HepG2 (cell line): ENCODE data around the gene PLCL1. TPM values are rescaled to one million over a fixed set of nuclear protein-coding genes. Genes with fewer than 3 reads are reported as not detected.

Source experiments
- ATAC-seq: fragments of 200-7000 bp; cut with Tn5 transposase; 3 replicates; pipeline ENCODE4 v1.9.1; 2020; ENCODE audit warnings: mild to moderate bottlenecking, moderate library complexity
- BruUV-seq: library from RNA; stranded (reverse); fragments of 400-500 nt; replicated peaks from 2 replicates; lab custom pipeline; 2021; lab: Mats Ljungman, UMichigan
- CTCF ChIA-PET: fragments of 300-600 bp; formaldehyde crosslinking; extraction: SDS; loops from one replicate; lab custom pipeline; 2021; ENCODE audit warnings: low total read pairs, inconsistent platforms, low intra/inter-chr PET ratio; lab: Yijun Ruan, JAX
- POLR2A ChIA-PET: fragments of 350-600 bp; sonication (Branson Sonifier 250); formaldehyde crosslinking; loops from one replicate; lab custom pipeline; 2020; ENCODE audit warnings: antibody characterized with exemption, inconsistent platforms; lab: Yijun Ruan, JAX
- DNase-seq: peaks from one replicate; pipeline ENCODE4 v3.0.0-alpha.2; 2015; ENCODE audit warnings: low spot score
- FAIRE-seq: peaks from 3 replicates; lab custom pipeline; 2011; peaks lifted over from hg19 to GRCh38; lab: Jason Lieb, UNC
- H2AFZ ChIP-seq: one replicate; pipeline ENCODE4 v1.6.1; 2011; ENCODE audit warnings: low read length, inconsistent platforms
- H3K27ac ChIP-seq: fragments of 300-600 bp; 3 replicates; pipeline ENCODE4 v1.8.0; 2011; ENCODE audit warnings: mixed run types, mild to moderate bottlenecking, mixed read lengths, low read length, inconsistent platforms; ENCODE audit not compliant: insufficient read depth; ENCODE audit errors: extremely low read length
- H3K27me3 ChIP-seq, 2 experiments: fragments of 200-600 bp in 1 of 2; 2 replicates in 1 of 2; 3 replicates in 1 of 2; pipeline versions ENCODE4 v1.6.0 to v1.8.0; 2011; ENCODE audit warnings: low read length in 2 of 2, mild to moderate bottlenecking in 2 of 2, moderate library complexity in 2 of 2, inconsistent platforms in 1 of 2; ENCODE audit not compliant: insufficient read depth in 2 of 2, control insufficient read depth in 1 of 2
- H3K36me3 ChIP-seq, 2 experiments: fragments of 200-600 bp in 1 of 2; replicated peaks in 1 of 2; 2 replicates in 1 of 2; 3 replicates in 1 of 2; pipeline versions ENCODE4 v1.5.1 to v1.8.0; 2011; ENCODE audit warnings: low read length in 2 of 2, inconsistent platforms in 1 of 2; ENCODE audit not compliant: insufficient read depth in 2 of 2, control insufficient read depth in 1 of 2
- H3K4me1 ChIP-seq: 2 replicates; pipeline ENCODE4 v1.5.1; 2012; ENCODE audit warnings: low read length, inconsistent platforms; ENCODE audit not compliant: insufficient read depth
- H3K4me2 ChIP-seq: 2 replicates; pipeline ENCODE4 v1.6.0; 2011; ENCODE audit warnings: low read depth, low read length, inconsistent platforms
- H3K4me3 ChIP-seq, 3 experiments: fragments of 200-600 bp in 1 of 3; sonication (generic), shearing (Covaris generic) in 1 of 3; replicated peaks in 1 of 3; 2 replicates each; pipeline ENCODE4 v1.5.1; 2011 to 2016; ENCODE audit warnings: low read length in 3 of 3, inconsistent platforms in 2 of 3, low read depth in 2 of 3, mild to moderate bottlenecking in 2 of 3, control low read depth in 1 of 3, mixed read lengths in 1 of 3; ENCODE audit not compliant: insufficient read depth in 1 of 3
- H3K79me2 ChIP-seq: one replicate; pipeline ENCODE4 v1.6.1; 2011; ENCODE audit warnings: low read length, inconsistent platforms; ENCODE audit not compliant: insufficient read depth
- H3K9ac ChIP-seq: 2 replicates; pipeline ENCODE4 v1.6.0; 2011; ENCODE audit warnings: mild to moderate bottlenecking, low read depth, low read length, inconsistent platforms; ENCODE audit not compliant: insufficient read depth
- H3K9me3 ChIP-seq: 2 replicates; pipeline ENCODE4 v1.5.1; 2012; ENCODE audit warnings: mild to moderate bottlenecking, low read length
- H4K20me1 ChIP-seq: 2 replicates; pipeline ENCODE4 v1.6.0; 2011; ENCODE audit warnings: inconsistent platforms, mild to moderate bottlenecking, low read length, moderate library complexity; ENCODE audit not compliant: insufficient read depth
- KDM1A ChIP-seq: IDR thresholded peaks from 2 replicates; pipeline ENCODE4 v1.6.1; 2016; ENCODE audit warnings: missing compliant biosample characterization
- NR2C2 ChIP-seq: sonication (generic); formaldehyde crosslinking; IDR thresholded peaks from 2 replicates; pipeline ENCODE4 v1.4.0; 2020; ENCODE audit warnings: missing genetic modification reagents, mild to moderate bottlenecking, moderate library complexity, borderline replicate concordance
- SRF ChIP-seq: IDR thresholded peaks from 2 replicates; pipeline ENCODE4 v1.6.1; 2011; ENCODE audit warnings: mild to moderate bottlenecking, low read depth, low read length, moderate library complexity
- ZFP37 ChIP-seq: sonication (generic); formaldehyde crosslinking; IDR thresholded peaks from 2 replicates; pipeline ENCODE4 v1.4.0; 2020; ENCODE audit warnings: missing genetic modification reagents, borderline replicate concordance
- ZMYM3 ChIP-seq: sonication (generic); formaldehyde crosslinking; IDR thresholded peaks from 2 replicates; pipeline ENCODE4 v1.5.1; 2020; ENCODE audit warnings: mild to moderate bottlenecking, missing genetic modification reagents
- ZNF331 ChIP-seq: sonication (generic); formaldehyde crosslinking; IDR thresholded peaks from 2 replicates; pipeline ENCODE4 v1.4.0; 2020; ENCODE audit warnings: missing genetic modification reagents
- ZNF770 ChIP-seq: sonication (generic); formaldehyde crosslinking; IDR thresholded peaks from 2 replicates; pipeline ENCODE4 v1.5.0; 2020; ENCODE audit warnings: mild to moderate bottlenecking, missing genetic modification reagents
- ZNF792 ChIP-seq: IDR thresholded peaks from 2 replicates; pipeline ENCODE4 v1.6.1; 2016
- WGBS: methylation state at CpG from one replicate; pipeline ENCODE4 v1.1.6; 2017; ENCODE audit warnings: low lambda C conversion rate; 5-methylcytosine and 5-hydroxymethylcytosine counted together
- in situ Hi-C: cut with HindIII; loops from 2 replicates; pipeline ENCODE4 v1.10.0; 2017; ENCODE audit warnings: low pct_unique_long_range_greater_than_20kb; ENCODE audit not compliant: extremely low pct_ligation_motif_present
- intact Hi-C: fragments of 100-400 bp; cut with micrococcal nuclease; formaldehyde crosslinking; loops from one replicate; pipeline ENCODE4 v1.10.0; 2022; ENCODE audit not compliant: unreplicated experiment
- polyA plus RNA-seq, 8 experiments: library from polyadenylated mRNA; depleted of rRNA in 3 of 8; stranded (reverse) in 7 of 8; unstranded in 1 of 8; fragments of >200 nt; fragmentation: Illumina TruSeq in 4 of 8; extraction: Trizol in 4 of 8; gene quantifications; 2 replicates each; pipeline versions ENCODE4 v1.2.1 to v1.2.3, GENCODE V29; 2011 to 2016; ENCODE audit warnings: low read depth in 4 of 8, missing spikeins in 1 of 8, mixed read lengths in 1 of 8; ENCODE audit not compliant: insufficient read depth in 1 of 8
- total RNA-seq, 5 experiments: library from RNA; depleted of rRNA; stranded (reverse); fragments of >200 nt; fragmentation: Illumina TruSeq; extraction: Trizol; gene quantifications; 2 replicates each; pipeline ENCODE4 v1.2.3, GENCODE V29; 2016; ENCODE audit warnings: low read depth in 1 of 5
- TF ChIP-seq, protein P1 (sequence below): sonication (generic); formaldehyde crosslinking; IDR thresholded peaks from 2 replicates; pipeline ENCODE4 v1.5.1; 2020; ENCODE audit warnings: missing genetic modification reagents, mild to moderate bottlenecking, borderline replicate concordance

Gene PLCL1
- total and polyA plus RNA-seq, 2 of the 13 experiments (the other 11 are each of a cell fraction or from before 2014, with no cell fraction given) = not detected

DNA sequence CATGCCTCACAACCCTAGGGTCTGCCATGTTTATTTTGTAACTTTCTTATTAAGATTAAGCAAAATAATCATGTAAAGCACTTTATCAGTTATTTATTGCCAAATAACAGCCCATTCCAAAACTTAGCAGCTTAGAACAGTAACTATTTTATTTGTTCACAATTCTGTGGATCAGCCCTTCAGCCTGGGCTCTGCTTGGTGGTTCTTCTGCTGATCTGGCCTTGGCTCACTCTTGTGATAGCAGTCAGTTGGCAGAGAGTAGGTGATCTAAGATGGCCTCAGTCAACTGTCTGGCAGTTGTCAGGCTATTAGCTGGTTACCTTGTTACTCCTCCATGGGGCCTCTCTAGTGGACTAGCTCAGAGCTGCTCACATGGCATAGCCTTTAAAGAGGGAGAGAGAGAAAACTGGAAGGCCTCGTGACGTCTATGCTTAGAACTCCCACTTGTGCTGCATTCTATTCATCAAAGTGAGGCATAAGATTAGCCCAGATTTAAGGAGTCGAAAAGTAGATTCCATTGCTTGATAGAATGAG is 54.3 kb downstream of the PLCL1 start:
- H3K4me1 ChIP-seq = no peaks in the 10 kb centered on the region
- no peak overlapping the region for H3K9ac ChIP-seq
- CTCF ChIA-PET = no interaction called here
- no peak for DNase-seq
- TF ChIP-seq ZNF331 (CRISPR knock-in tag) (peak; percentile 98), KDM1A (no peak)
- TF ChIP-seq, protein P1, sequence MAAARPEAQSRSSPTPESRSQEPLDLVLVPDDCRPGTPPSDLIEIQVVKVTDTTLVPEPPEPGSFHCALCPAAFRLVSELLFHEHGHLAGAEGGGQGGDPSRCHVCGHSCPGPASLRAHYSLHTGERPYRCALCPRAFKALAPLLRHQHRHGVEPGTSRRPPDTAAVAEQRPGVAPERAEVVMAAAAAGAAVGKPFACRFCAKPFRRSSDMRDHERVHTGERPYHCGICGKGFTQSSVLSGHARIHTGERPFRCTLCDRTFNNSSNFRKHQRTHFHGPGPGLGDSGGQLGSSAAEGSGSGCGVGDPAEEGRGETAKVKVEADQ (CRISPR knock-in tag) = no peak
- TF ChIP-seq, all 625 proteins: peak for 1
- no peak overlapping the region for H3K27ac ChIP-seq
- H3K4me3 ChIP-seq = no peak overlapping the region
- no peak for FAIRE-seq
- H3K27me3 ChIP-seq = no peaks in the 10 kb centered on the region; a peak in 1 of 5 replicates
- H3K9me3 ChIP-seq = no peaks in the 10 kb centered on the region
- POLR2A ChIA-PET = no interaction called here
- no peak overlapping the region for H3K4me2 ChIP-seq
- no peaks in the 10 kb centered on the region for H3K36me3 ChIP-seq
- no peaks in the 10 kb centered on the region for H4K20me1 ChIP-seq
- H2AFZ ChIP-seq = no peak overlapping the region
- BruUV-seq = no TSS peak
- in situ Hi-C loops (no loop called here), intact Hi-C loops (no loop called here)
- no peaks in the 10 kb centered on the region for H3K79me2 ChIP-seq
- ATAC-seq = no peak
- 0% methylated on average over 3 of the region's 3 CpGs for WGBS

DNA sequence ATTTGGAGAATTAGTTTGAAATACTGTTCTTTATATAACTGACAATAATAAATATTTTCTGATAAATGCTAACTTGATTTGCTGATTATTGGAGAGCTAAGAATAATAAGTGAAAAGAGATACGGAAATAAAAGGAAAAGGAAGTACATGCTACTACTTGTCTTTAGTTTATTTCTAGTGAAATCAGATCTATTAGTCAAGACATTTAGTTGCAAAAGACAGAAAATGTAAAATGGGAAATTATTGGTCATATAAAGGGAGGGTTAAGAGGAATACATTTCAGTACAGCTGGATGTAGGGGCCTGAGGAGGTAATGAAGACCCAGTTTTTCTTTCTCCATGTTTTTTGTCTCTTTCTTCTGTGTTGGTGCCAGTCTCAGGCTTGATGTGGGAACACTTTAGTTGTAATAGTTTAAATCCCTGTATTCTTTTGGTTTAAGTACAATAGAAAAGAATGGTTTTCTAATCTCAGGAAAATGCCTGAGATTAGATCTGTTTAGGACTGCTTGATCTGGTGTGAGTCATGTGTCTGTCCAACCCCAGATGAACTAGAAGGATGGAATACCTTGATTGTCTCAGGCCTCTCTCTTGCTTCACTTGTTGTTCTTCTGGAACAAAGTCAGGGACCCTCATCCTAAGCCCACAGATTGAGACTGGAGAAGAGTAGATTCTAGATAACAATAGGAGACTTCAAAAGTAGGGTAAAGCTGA is 58.0 kb downstream of the PLCL1 start:
- Histone ChIP-seq H3K9me3 (no peaks in the 10 kb centered on the region), H2AFZ (no peak overlapping the region), H3K27me3 (no peaks in the 10 kb centered on the region; a peak in 1 of 5 replicates), H3K4me2 (no peak overlapping the region), H3K79me2 (no peaks in the 10 kb centered on the region), H3K4me1 (no peaks in the 10 kb centered on the region), H3K27ac (no peak overlapping the region), H3K36me3 (no peaks in the 10 kb centered on the region), H4K20me1 (no peaks in the 10 kb centered on the region), H3K4me3 (no peak overlapping the region), H3K9ac (no peak overlapping the region)
- no TSS peak for BruUV-seq
- no peak for FAIRE-seq
- in situ Hi-C loops (no loop called here), intact Hi-C loops (no loop called here)
- ChIA-PET CTCF (no interaction called here), POLR2A (no interaction called here)
- no peak for ATAC-seq
- 3% methylated on average over 1 of the region's 1 CpG for WGBS
- DNase-seq = no peak
- TF ChIP-seq NR2C2 (CRISPR knock-in tag) (no peak), ZNF770 (CRISPR knock-in tag) (no peak), SRF (no peak), ZNF792 (CRISPR knock-in tag) (no peak), ZFP37 (CRISPR knock-in tag) (no peak), ZMYM3 (no peak)
